ENCODE measurements around the gene LEMD2. TPM values are rescaled to one million over a fixed set of nuclear protein-coding genes. Genes with fewer than 3 reads are reported as not detected.
A peak's percentile ranks its signal among the peaks of the same experiment; 100 is the strongest.

Gene LEMD2
- total RNA-seq, 1 donor: 47.4 TPM

DNA sequence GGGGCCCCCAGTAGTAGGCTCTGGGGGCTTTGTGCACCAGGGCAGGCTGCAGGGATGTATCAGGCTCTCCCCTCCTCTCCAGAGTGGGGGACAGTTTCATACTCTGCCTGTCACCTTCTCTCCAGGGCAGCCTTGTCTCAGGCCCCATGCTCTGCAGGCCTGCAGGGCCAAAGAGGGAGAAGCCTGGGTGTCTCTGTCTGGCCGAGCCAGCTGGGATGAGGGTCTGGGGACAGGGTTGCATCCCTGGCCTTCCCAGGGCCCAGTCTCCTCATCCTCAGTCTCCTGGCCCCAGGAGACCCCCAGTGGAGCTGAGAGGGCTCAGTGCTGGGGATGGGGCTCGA lies 27.4 kb downstream of the LEMD2 start:
- Histone ChIP-seq H3K27me3 (ENCODE audit: insufficient read depth, low read length) (no peaks in the 10 kb centered on the region), H3K27ac (ENCODE audit: low read depth, low read length) (no peak overlapping the region), H4K20me1 (ENCODE audit: insufficient read depth, low read length) (no peaks in the 10 kb centered on the region), H3K4me1 (ENCODE audit: insufficient read depth, low read length) (peaks cover 8% of the 10 kb centered on the region), H3K4me2 (ENCODE audit: insufficient read depth, low read length) (no peak overlapping the region), H3K79me2 (ENCODE audit: insufficient read depth, low read length) (no peaks in the 10 kb centered on the region), H3K36me3 (ENCODE audit: insufficient read depth, low read length) (no peaks in the 10 kb centered on the region), H2AFZ (ENCODE audit: low read length) (no peak overlapping the region), H3K4me3 (ENCODE audit: insufficient read depth, low read length) (no peak overlapping the region), H3K9me3 (ENCODE audit: low read depth, low read length) (no peaks in the 10 kb centered on the region)
- TF ChIP-seq, protein P1, sequence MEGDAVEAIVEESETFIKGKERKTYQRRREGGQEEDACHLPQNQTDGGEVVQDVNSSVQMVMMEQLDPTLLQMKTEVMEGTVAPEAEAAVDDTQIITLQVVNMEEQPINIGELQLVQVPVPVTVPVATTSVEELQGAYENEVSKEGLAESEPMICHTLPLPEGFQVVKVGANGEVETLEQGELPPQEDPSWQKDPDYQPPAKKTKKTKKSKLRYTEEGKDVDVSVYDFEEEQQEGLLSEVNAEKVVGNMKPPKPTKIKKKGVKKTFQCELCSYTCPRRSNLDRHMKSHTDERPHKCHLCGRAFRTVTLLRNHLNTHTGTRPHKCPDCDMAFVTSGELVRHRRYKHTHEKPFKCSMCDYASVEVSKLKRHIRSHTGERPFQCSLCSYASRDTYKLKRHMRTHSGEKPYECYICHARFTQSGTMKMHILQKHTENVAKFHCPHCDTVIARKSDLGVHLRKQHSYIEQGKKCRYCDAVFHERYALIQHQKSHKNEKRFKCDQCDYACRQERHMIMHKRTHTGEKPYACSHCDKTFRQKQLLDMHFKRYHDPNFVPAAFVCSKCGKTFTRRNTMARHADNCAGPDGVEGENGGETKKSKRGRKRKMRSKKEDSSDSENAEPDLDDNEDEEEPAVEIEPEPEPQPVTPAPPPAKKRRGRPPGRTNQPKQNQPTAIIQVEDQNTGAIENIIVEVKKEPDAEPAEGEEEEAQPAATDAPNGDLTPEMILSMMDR (IDR thresholded peaks at IDR 0.05; ENCODE audit: extremely low read depth, low read depth, low read length): no peak
- no peak for DNase-seq (ENCODE audit: insufficient read length, low spot score, missing footprints)

DNA sequence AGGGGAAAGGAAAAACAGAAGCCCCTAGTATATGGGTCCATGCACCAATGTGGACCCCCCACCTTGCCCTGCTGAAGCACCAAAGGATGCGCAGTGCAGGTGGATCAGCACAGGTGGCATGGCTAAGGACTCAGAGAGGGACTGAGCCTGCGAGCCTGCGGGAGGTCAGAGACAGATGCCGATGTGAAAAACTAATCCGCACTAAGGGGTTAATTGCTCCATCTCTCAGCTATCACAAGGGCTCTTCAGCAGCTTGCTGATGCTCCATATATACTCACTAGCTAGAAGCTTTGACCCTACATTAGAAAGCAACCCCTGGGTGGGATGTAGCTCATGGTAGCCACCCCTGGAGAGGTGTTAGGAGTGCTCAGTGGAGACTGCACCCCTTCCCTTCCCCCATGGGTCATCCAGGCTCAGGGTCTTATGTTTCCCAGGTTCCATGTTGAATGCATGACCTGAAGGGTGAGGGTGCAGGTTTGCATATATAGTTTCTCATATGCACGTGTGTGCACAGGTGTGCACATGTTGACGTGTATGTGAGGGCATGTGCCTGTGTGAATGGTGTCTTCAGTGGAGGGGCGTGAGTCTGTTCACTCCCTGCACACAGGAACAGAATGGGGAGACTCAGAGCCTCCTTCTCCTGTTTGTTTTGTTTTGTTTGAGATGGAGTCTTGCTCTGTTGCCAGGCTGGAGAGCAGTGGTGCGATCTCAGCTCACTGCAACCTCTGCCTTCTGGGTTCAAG lies 28.9 kb downstream of the LEMD2 start:
- H3K79me2 ChIP-seq (ENCODE audit: insufficient read depth, low read length): no peaks in the 10 kb centered on the region
- TF ChIP-seq, protein P1 (IDR thresholded peaks at IDR 0.05; ENCODE audit: extremely low read depth, low read depth, low read length): no peak
- H3K4me3 ChIP-seq (ENCODE audit: insufficient read depth, low read length): no peak overlapping the region
- H3K27ac ChIP-seq (ENCODE audit: low read depth, low read length): no peak overlapping the region
- H3K4me1 ChIP-seq (ENCODE audit: insufficient read depth, low read length): peaks cover 8% of the 10 kb centered on the region
- no peak overlapping the region for H2AFZ ChIP-seq (ENCODE audit: low read length)
- DNase-seq (ENCODE audit: insufficient read length, low spot score, missing footprints): no peak
- H3K9me3 ChIP-seq (ENCODE audit: low read depth, low read length): no peaks in the 10 kb centered on the region
- no peaks in the 10 kb centered on the region for H4K20me1 ChIP-seq (ENCODE audit: insufficient read depth, low read length)
- no peaks in the 10 kb centered on the region for H3K36me3 ChIP-seq (ENCODE audit: insufficient read depth, low read length)
- H3K27me3 ChIP-seq (ENCODE audit: insufficient read depth, low read length): no peaks in the 10 kb centered on the region
- no peak overlapping the region for H3K4me2 ChIP-seq (ENCODE audit: insufficient read depth, low read length)

DNA sequence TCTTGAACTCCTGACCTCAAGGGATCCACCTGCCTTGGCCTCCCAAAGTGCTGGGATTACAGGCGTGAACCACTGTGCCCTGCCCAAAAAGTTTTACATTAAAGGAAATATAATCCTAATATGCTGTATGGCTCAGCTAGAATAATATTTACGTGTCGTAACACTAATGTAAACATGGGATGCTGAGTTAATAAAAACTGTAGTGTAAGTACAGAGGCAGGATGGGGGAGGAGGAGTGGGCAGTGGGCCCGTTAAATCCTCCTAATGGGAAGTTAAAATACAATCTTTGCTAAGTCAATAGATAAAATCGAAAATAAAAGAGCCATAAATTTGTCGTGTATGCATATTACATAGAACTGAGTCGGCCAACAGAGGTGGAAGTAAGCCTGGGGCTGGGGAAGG lies 30.1 kb downstream of the LEMD2 start:
- peaks cover 8% of the 10 kb centered on the region for H3K4me1 ChIP-seq (ENCODE audit: insufficient read depth, low read length)
- TF ChIP-seq, protein P1 (IDR thresholded peaks at IDR 0.05; ENCODE audit: extremely low read depth, low read depth, low read length): no peak
- H3K27ac ChIP-seq (ENCODE audit: low read depth, low read length): no peak overlapping the region
- no peaks in the 10 kb centered on the region for H3K27me3 ChIP-seq (ENCODE audit: insufficient read depth, low read length)
- H3K79me2 ChIP-seq (ENCODE audit: insufficient read depth, low read length): no peaks in the 10 kb centered on the region
- H2AFZ ChIP-seq (ENCODE audit: low read length): no peak overlapping the region
- no peak overlapping the region for H3K4me2 ChIP-seq (ENCODE audit: insufficient read depth, low read length)
- no peaks in the 10 kb centered on the region for H3K9me3 ChIP-seq (ENCODE audit: low read depth, low read length)
- no peak for DNase-seq (ENCODE audit: insufficient read length, low spot score, missing footprints)
- H3K36me3 ChIP-seq (ENCODE audit: insufficient read depth, low read length): no peaks in the 10 kb centered on the region
- no peak overlapping the region for H3K4me3 ChIP-seq (ENCODE audit: insufficient read depth, low read length)
- no peaks in the 10 kb centered on the region for H4K20me1 ChIP-seq (ENCODE audit: insufficient read depth, low read length)

DNA sequence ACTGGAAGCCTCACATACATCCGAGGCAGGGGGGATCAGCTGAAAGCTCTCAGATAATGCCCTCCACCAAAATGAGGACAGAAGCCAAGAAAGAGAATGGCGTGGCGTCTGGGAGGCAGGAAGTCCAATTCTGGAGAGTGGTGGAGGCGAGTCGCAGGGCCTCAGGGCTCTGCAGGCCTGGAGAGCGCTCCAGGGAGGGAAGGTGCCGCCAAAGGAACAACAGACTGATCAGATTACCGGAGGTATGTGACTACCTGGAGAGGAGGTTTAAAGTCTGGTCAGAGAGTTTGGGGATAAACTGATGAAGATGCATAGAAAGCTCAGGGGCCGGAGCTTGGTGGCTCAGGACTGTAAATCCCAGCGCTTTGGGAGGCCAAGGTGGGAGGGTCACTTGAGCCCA lies 31.0 kb downstream of the LEMD2 start:
- Histone ChIP-seq H2AFZ (ENCODE audit: low read length) (no peak overlapping the region), H3K27me3 (ENCODE audit: insufficient read depth, low read length) (no peaks in the 10 kb centered on the region), H3K36me3 (ENCODE audit: insufficient read depth, low read length) (no peaks in the 10 kb centered on the region), H3K79me2 (ENCODE audit: insufficient read depth, low read length) (no peaks in the 10 kb centered on the region), H3K4me3 (ENCODE audit: insufficient read depth, low read length) (no peak overlapping the region), H3K4me1 (ENCODE audit: insufficient read depth, low read length) (peaks cover 3% of the 10 kb centered on the region), H3K27ac (ENCODE audit: low read depth, low read length) (no peak overlapping the region), H3K9me3 (ENCODE audit: low read depth, low read length) (no peaks in the 10 kb centered on the region), H3K4me2 (ENCODE audit: insufficient read depth, low read length) (no peak overlapping the region), H4K20me1 (ENCODE audit: insufficient read depth, low read length) (no peaks in the 10 kb centered on the region)
- peak; percentile 30 for DNase-seq (ENCODE audit: insufficient read length, low spot score, missing footprints)
- TF ChIP-seq, protein P1 (IDR thresholded peaks at IDR 0.05; ENCODE audit: extremely low read depth, low read depth, low read length): no peak

All from osteoblast (primary cell).